Left renal pelvis (tissue), 4 donors: ENCODE data around the gene ABCA7. TPM values are rescaled to one million over a fixed set of nuclear protein-coding genes. Genes with fewer than 3 reads are reported as not detected.
A peak's percentile ranks its signal among the peaks of the same experiment; 100 is the strongest.

Source experiments
- DNase-seq, 4 donors: peaks; one replicate each; pipeline ENCODE4 v3.0.0-alpha.2; 2013; ENCODE audit warnings: low read depth in 4 of 4, low spot score in 3 of 4
- polyA plus RNA-seq, 4 donors: library from polyadenylated mRNA; unstranded; fragments of 120-200 nt; gene quantifications; one replicate each; pipeline ENCODE4 v1.2.1, GENCODE V29; 2013; ENCODE audit not compliant: insufficient read length in 4 of 4

The ABCA7 gene
- polyA plus RNA-seq, 4 donors, result 2.7 to 10.6 (median 7.7) TPM

DNA sequence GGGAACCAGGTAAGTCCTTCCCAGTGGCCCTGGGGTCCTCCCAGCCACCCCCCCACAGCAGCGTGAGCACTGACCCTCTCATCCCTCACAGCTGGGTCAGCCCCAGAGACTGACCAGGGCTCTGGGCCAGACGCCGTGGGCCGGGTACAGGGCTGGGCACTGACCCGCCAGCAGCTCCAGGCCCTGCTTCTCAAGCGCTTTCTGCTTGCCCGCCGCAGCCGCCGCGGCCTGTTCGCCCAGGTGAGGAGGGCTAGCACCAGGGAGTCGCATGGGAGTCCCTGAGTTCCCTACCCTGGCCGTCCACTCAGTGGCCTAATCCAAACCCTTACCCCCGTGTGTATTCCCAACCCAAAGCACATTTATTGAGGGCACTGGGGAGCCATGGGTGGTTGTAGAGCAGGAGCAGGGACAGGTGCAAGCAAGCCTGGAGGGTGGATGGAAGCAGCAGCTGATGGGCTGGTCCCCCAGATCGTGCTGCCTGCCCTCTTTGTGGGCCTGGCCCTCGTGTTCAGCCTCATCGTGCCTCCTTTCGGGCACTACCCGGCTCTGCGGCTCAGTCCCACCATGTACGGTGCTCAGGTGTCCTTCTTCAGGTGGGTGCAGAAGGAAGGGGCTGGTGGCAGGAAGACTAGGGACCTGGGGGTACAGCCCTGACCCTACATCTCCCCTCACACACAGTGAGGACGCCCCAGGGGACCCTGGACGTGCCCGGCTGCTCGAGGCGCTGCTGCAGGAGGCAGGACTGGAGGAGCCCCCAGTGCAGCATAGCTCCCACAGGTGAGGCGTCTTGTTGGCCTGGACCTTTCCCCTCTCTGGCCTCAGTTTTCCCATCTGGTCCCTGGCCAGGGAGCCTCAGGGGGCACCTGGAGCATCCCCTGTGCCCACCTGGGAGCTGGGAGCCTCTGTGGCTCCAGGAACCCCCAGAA is 14.5 kb downstream of the ABCA7 start:
- no peak for DNase-seq

GRCh38 chr19:1055028-1055425 is 15.1 kb downstream of the ABCA7 start:
- no peak for DNase-seq

- DNase-seq, result no peak
Observed at GRCh38 chr19:1055886-1056620, 16.1 kb downstream of the ABCA7 start.

GRCh38 chr19:1057176-1057855 is 17.4 kb downstream of the ABCA7 start:
- DNase-seq, result no peak

DNA sequence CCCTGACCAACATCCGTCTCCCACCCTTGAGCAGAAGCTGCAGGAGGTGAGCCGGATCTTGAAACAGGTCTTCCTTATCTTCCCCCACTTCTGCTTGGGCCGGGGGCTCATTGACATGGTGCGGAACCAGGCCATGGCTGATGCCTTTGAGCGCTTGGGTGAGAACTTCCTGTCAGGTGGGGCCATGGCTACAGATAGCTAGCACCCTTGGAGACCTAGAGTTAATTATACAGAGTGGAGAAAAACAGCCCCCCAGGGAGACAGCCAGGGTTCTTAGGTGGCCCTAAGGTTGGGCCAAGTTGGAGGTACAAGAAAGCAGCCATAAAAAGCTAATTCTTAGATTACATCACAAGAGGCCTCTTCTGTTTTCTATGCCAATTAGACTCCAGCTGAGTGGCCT is 18.2 kb downstream of the ABCA7 start:
- DNase-seq, result no peak

- no peak for DNase-seq
Observed at GRCh38 chr19:1060689-1061088, 20.8 kb downstream of the ABCA7 start.

DNA sequence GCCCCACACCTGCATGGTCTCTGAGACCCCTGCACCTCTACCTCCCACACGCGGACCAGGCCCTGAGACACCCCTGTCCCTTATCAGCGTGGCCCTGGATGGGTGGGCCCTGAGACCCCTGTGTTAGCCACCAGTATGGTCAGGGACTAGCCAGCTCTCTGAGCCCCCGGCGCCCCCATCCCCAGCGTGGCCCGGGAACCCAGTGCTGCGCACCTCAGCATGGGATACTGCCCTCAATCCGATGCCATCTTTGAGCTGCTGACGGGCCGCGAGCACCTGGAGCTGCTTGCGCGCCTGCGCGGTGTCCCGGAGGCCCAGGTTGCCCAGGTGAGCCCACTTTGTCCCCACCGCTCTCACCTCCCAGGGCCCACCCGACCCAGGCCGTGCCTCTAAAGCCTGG is 22.1 kb downstream of the ABCA7 start:
- no peak for DNase-seq

GRCh38 chr19:1062387-1063029 is 22.6 kb downstream of the ABCA7 start:
- no peak for DNase-seq

GRCh38 chr19:1063030-1063908 is 23.4 kb downstream of the ABCA7 start:
- no peak for DNase-seq

DNA sequence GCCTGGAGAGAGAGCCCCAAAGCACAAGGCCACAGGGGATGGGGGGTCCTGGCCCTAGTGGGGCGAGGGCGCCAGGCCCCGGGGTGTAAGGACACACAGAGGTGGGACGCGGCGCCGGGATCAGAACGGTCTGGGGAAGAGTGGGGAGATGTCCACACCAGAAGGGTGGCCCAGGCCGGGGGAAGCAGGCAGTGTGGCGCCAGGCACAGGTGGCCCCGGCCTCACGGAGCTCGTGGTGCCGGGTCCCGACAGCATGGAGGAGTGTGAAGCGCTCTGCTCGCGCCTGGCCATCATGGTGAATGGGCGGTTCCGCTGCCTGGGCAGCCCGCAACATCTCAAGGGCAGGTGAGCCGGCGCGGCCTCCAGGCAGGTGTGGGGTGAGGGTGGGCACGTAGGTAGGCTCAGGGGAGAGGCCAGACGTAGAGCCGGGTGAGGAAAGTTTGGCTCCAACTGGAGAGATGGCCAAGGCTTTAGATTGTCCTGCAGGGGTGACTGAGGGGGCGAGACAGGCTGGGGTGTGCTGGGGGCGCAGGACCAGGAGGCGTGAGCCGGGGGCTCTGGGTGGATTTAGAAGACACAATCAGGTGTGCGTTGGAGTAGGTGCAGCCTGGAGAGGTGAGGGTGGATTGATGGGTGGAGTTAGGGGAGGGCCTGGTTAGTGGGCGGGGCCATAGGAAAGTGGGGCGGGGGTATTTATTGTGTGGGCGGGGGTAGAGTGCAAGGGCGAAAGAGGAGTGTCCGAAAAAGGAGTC is 24.2 kb downstream of the ABCA7 start:
- no peak for DNase-seq

- DNase-seq, result peak in 1 of 4 donors; percentile 25
Observed at GRCh38 chr19:1064661-1065605, 25.0 kb downstream of the ABCA7 start.

DNA sequence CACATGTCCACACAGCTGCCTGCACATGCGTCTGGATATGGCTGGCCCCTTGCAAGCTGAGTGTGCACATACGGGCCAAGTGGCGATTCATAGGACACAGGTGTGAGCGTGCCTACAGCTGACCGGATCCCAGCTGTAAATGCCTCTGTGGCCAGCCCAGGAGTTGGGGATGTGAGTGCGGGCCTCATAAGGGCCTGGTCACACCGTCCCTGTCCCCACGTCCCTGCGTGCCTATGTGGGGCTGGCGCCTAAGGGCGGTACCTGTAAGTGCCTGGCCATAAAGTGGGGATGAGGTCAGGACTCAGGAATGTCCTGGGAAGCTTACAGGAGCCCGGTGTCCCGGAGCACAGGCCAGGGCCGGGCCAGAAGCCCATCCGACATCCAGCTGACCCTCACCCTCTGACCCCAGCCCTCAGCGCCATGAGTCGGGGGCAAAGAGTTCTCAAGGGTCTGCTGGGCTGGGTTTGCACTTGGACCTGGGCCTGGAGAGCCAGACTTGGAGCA is 25.8 kb downstream of the ABCA7 start:
- DNase-seq, result no peak

DNA sequence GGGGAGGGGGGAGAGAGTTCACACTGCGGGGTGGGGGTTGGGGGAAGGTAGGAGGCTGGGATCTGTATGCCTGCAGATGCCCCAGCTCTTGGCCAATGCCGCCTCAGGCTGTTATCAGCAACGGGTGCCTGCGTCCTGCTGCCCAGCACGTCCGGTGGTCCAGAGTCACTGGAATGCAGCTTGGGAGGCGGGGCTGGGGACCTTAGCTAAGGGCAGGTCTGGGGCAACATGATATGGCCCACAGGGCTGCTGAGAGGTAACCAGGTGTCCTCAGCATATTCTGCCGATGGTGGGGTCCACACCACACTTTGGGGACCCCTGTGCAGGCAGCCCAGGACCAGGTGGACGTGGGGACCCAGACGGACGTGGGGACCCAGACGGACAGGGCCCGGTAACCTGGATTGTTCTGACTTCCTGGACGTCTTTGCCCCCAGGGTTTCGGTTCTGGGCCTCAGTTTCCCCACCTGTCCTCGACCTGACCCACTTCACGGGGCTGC is 26.4 kb downstream of the ABCA7 start:
- DNase-seq, result no peak

DNA sequence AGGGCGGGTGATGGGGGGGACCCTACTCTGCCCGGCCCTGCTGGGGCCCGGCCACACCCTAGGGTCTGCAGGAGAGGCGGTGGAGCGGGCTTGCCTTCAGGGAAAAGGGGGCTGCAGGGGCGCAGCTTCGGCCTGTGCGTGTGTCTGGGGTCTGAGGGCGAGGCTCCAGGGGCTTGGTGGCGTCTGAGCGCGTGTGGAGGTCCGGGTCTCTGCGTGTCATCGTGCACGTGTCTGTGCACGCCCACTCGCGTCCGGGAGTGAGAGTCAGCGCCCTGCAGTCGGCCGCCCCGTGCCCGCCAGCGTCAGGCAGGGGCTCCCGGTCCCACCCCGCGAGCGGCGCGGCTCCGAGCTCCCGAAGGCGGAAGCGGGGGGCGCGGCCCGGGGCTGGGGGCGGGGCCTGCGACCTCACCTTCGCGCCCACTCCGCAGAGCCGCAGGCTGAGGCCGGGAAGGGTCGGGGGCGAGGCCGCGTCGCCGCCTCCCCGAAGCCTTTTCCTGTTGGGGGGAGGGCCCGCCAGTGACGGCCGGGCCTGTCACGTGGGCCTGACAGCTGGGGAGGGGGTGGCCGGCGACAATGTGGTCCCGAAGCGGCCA is 26.9 kb downstream of the ABCA7 start, which contains the start of gene ARHGAP45:
Gene ARHGAP45 (plus strand): TSS at position 420 of the 593 bp plus-strand sequence. CDS start 239 bp downstream, outside the sequence.
- DNase-seq, result no peak

- DNase-seq, result no peak
Observed at GRCh38 chr19:1067341-1067957, 27.5 kb downstream of the ABCA7 start.
